Umbilical cord (tissue), 2 donors: ENCODE data around the gene RBL1. TPM values are rescaled to one million over a fixed set of nuclear protein-coding genes. Genes with fewer than 3 reads are reported as not detected.
"Not testable (repeated sequence)": the region's sequence is repeated elsewhere in the genome, so short reads cannot be mapped to it uniquely, and the experiment has no call there.

Experiments
- DNase-seq: peaks from one replicate; pipeline ENCODE4 v3.0.0-alpha.2; 2015; ENCODE audit warnings: low spot score
- total RNA-seq: library from RNA; depleted of rRNA; stranded (reverse); fragments of >200 nt; gene quantifications from one replicate; pipeline ENCODE4 v1.2.3, GENCODE V29; 2014; ENCODE audit warnings: low replicate concordance; ENCODE audit not compliant: insufficient read depth

Gene RBL1
- total RNA-seq, 1 donor from 2014 or later, result 12.3 TPM

GRCh38 chr20:37072293-37073196 is 23.3 kb downstream of the RBL1 start:
- no peak for DNase-seq

- DNase-seq, result no peak
Observed at GRCh38 chr20:37071481-37071911, 24.3 kb downstream of the RBL1 start.

DNA sequence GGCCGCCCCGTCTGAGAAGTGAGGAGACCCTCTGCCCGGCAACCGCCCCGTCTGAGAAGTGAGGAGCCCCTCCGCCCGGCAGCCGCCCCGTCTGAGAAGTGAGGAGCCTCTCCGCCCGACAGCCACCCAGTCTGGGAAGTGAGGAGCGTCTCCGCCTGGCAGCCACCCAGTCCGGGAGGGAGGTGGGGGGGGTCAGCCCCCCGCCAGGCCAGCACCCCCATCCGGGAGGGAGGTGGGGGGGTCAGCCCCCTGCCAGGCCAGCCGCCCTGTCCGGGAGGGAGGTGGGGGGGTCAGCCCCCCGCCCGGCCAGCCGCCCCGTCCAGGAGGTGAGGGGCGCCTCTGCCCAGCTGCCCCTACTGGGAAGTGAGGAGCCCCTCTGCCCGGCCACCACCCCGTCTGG is 26.2 kb downstream of the RBL1 start:
- not testable (repeated sequence) for DNase-seq

GRCh38 chr20:37066168-37066567 is 29.6 kb downstream of the RBL1 start:
- DNase-seq, result no peak

DNA sequence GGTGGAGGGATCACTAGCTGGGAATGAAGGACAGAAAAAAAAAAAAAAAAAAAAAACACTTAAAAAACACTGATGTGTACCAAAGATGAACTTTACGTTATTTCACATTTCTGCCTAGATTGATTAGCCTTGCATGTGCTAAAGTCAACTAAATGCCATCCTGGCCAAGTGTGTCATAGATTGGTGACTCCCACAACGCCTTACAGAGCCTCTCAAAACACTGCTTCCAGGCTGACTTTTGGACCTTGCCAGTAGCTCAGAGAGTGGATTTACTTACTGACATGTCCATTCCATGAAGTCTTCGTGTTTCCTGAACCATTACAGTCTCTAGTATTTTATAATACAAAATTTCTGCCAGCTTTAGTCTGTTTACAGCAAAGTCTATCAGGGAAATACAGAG is 40.5 kb downstream of the RBL1 start:
- no peak for DNase-seq

DNA sequence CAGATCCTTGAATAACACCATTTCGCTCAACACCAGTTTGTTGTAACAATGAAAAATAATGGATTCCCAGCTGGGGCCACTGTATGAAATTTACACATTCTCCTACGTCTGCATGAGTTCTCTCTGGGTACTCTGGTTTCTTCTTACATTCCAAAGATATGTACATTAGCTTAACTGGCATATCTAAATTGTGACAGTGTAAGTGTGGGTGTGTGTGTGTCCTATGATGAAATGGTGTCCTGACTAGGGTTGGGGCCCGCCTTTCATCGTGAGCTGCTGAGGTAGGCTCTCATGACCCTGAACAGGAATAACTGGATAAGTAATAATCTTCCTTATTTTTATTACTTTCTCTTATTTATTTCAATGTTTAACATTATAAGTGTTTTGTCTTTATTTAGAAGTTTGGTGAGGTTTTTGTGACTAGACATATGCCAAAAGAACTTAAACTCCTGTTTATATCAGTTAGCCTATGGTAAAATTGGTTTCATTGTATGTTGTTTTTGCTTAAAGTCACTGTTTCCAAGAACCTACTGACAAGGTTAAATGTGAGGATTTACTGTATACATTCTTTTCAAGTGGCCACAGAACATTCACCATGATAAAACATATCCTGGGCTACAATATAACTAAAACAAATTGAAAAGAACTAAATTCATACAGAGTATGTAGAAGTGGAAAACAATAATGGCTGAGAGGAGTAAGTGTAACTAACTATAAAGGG is 42.4 kb downstream of the RBL1 start:
- no peak for DNase-seq

GRCh38 chr20:37042986-37043972 is 52.5 kb downstream of the RBL1 start:
- DNase-seq, result no peak

- DNase-seq, result not testable (repeated sequence)
Observed at GRCh38 chr20:37039366-37039765, 56.4 kb downstream of the RBL1 start.

GRCh38 chr20:37032077-37032476 is 63.7 kb downstream of the RBL1 start:
- no peak for DNase-seq

DNA sequence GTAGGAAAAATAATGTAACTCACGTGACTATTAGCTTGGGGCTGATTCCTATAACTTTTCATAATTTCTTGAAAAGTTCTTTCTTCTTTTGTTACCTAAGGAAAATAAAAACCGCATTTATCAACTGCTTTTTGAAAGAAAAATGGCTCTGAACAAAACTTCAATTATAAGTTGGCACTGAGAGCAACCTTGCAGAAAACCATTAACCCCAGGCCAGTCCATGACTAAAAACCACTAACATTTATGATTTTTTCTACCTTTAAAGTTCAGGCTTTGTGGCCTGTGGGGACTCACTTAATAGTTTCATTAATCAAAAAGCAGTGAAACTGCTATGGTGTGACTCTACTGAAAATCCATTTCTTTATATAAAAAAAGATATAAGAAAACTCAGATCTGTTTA is 75.2 kb downstream of the RBL1 start:
- no peak for DNase-seq

DNA sequence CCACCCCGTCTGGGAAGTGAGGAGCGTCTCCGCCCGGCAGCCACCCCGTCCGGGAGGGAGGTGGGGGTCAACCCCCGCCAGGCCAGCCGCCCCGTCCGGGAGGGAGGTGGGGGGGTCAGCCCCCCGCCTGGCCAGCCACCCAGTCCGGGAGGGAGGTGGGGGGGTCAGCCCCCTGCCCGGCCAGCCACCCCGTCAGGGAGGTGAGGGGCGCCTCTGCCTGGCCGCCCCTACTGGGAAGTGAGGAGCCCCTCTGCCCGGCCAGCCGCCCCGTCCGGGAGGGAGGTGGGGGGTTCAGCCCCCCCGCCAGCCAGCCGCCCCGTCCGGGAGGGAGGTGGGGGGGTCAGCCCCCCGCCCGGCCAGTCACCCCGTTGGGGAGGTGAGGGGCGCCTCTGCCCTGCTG is 83.2 kb downstream of the RBL1 start:
- DNase-seq, result not testable (repeated sequence)

DNA sequence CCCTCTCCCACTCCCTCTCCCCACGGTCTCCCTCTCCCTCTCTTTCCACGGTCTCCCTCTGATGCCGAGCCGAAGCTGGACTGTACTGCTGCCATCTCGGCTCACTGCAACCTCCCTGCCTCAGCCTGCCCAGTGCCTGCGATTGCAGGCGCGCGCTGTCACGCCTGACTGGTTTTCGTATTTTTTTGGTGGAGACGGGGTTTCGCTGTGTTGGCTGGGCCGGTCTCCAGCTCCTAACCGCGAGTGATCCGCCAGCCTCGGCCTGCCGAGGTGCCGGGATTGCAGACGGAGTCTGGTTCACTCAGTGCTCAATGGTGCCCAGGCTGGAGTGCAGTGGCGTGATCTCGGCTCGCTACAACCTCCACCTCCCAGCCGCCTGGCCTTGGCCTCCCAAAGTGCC is 83.9 kb downstream of the RBL1 start:
- not testable (repeated sequence) for DNase-seq

GRCh38 chr20:37011147-37011546 is 84.7 kb downstream of the RBL1 start:
- no peak for DNase-seq

GRCh38 chr20:37007898-37008649 is 87.7 kb downstream of the RBL1 start:
- DNase-seq, result no peak

DNA sequence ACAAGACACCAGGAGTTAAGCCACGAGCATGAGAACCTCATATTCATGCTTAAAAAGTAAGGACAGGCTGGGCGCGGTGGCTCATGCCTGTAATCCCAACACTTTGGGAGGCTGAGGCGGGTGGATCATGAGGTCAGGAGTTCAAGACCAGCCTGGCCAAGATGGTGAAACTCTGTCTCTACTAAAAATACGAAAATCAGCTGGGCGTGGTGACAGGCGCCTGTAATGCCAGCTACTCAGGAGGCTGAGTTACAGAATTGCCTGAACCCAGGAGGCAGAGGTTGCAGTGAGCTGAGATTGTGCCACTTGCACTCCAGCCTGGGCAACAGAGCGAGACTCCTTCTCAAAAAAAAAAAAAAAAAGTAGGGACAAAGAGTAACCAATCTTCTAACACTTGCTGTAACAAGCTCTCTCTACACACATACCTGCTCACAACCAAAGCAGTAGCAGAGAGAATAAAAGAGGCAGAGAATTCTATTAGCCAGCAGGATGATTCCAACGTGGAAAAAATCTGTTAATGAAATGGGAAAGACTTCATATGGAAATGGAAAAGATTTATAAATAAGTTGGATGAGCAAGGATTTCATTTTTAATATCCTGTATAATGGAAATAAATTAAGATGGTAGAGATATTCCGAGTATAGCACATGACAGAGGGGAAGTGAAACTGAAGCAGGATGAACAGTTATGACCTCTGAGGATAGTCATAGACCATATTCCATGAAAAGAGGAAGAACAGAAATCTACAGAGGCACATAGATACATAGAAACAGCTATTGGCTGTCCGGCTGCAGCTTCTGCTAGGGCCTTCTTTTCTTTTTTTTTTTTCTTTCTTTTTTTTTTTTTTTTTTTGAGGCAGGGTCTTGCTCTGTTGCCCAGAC is 90.5 kb downstream of the RBL1 start:
- DNase-seq, result not testable (repeated sequence)

- not testable (repeated sequence) for DNase-seq
Observed at GRCh38 chr20:37001634-37002033, 94.2 kb downstream of the RBL1 start.

DNA sequence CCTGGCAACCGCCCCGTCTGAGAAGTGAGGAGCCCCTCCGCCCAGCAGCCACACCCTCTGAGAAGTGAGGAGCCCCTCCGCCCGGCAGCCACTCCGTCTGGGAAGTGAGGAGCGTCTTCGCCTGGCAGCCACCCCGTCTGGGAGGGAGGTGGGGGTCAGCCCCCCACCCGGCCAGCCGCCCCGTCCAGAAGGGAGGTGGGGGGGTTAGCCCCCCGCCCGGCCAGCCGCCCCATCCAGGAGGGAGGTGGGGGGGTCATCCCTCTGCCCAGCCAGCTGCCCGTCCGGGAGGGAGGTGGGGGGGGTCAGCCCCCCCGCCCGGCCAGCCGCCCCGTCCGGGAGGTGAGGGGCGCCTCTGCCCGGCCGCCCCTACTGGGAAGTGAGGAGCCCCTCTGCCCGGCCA is 95.6 kb downstream of the RBL1 start:
- not testable (repeated sequence) for DNase-seq

DNA sequence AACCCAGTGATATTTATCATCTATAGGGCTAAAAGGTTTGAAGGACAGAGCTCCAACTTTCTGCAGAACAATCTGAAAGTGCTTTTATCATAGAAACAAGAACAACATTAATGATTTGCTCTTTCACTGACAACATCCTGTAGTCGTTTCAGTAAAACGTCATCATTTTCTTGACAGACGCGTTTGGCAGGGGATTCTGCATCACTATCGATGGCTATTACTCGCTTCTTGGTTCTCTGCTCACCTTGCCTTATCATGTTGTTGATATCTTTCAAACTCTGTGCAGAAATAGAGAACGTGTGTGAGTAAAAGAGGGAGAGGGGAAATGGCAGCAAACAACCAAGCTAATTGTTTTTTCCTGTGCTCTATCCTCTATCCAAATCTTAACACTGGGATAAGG is 97.1 kb downstream of the RBL1 start:
- DNase-seq, result no peak

DNA sequence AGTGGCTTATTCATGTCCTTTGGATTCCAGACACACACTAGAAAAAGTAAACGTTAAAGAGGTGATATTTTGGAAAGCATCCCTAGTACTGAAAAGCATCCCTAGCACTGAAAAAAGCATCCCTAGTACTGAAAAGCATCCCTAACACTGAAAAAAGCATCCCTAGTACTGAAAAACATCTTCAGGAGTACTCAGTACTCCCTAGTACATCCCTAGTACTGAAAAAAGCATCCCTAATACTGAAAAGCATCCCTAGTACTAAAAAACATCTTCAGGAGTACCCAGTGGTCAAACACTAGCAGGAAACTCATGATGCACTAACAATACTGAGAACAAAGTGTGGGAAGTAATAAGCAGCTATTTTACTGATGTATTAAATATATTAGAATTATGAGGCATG is 98.7 kb downstream of the RBL1 start:
- no peak for DNase-seq

DNA sequence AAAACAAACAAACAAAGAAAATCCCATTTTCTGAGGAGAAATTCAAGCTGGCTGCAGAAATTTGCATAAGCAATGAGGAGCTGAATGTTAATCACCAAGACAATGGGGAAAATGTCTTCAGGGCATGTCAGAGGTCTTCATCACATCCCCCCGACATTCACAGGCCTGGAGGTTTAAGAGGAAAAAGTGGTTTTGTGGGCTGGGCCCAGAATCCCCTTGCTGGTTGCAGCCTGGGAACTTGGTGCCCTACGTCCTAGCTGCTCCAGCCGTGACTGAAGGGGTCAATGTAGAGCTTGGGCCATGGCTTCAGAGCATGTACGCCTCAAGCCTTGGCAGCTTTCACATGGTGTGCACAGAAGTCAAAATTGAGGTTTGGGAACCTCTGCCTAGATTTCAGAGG is 101.6 kb downstream of the RBL1 start:
- DNase-seq, result not testable (repeated sequence)
